CD4-positive, alpha-beta T cell (primary cell): Measurements from ENCODE around the gene DAP. TPM values are rescaled to one million over a fixed set of nuclear protein-coding genes. Genes with fewer than 3 reads are reported as not detected.

ENCODE experiments used
- ATAC-seq: fragments of 200-7000 bp; cut with Tn5 transposase; one replicate; pipeline ENCODE4 v1.10.0; 2022; ENCODE audit warnings: mild to moderate bottlenecking; ENCODE audit not compliant: poor library complexity
- CTCF ChIA-PET: fragments of 350-600 bp; sonication (Branson Sonifier 250); formaldehyde crosslinking; loops from one replicate; lab custom pipeline; 2021; ENCODE audit warnings: antibody characterized with exemption, inconsistent platforms; lab: Charles Lee
- POLR2A ChIA-PET: fragments of 350-600 bp; sonication (Branson Sonifier 250); formaldehyde crosslinking; loops from one replicate; lab custom pipeline; 2021; ENCODE audit warnings: antibody characterized with exemption, inconsistent platforms; lab: Charles Lee
- DNase-seq, 14 experiments: peaks; one replicate each; pipeline ENCODE4 v3.0.0-alpha.2; 2013 to 2020; ENCODE audit warnings: mixed read lengths in 2 of 14
- H3K27ac ChIP-seq, 2 donors: one replicate each; pipeline versions ENCODE4 v1.5.1 to v1.7.0; 2013; ENCODE audit warnings: low read length in 2 of 2, low read depth in 1 of 2, mild to moderate bottlenecking in 1 of 2
- H3K27me3 ChIP-seq, 2 experiments: 1 replicate in 1 of 2; 2 replicates in 1 of 2; pipeline versions ENCODE4 v1.6.1 to v1.7.0; 2013; ENCODE audit warnings: low read length in 2 of 2, control low read depth in 1 of 2, mild to moderate bottlenecking in 1 of 2, moderate library complexity in 1 of 2; ENCODE audit not compliant: insufficient read depth in 2 of 2, control insufficient read depth in 1 of 2
- H3K36me3 ChIP-seq: one replicate; pipeline ENCODE4 v1.6.1; 2013; ENCODE audit warnings: low read length, control low read depth; ENCODE audit not compliant: insufficient read depth
- H3K4me1 ChIP-seq: one replicate; pipeline ENCODE4 v1.6.1; 2013; ENCODE audit warnings: low read length, control low read depth; ENCODE audit not compliant: insufficient read depth
- H3K4me3 ChIP-seq: one replicate; pipeline ENCODE4 v1.5.1; 2013; ENCODE audit warnings: mild to moderate bottlenecking, low read length, moderate library complexity
- H3K9me3 ChIP-seq, 2 experiments: 1 replicate in 1 of 2; 2 replicates in 1 of 2; pipeline versions ENCODE4 v1.6.1 to v1.7.0; 2013; ENCODE audit warnings: low read length in 2 of 2, mild to moderate bottlenecking in 2 of 2, control low read depth in 1 of 2, moderate library complexity in 1 of 2; ENCODE audit not compliant: control insufficient read depth in 1 of 2, insufficient read depth in 1 of 2
- H3K27ac Mint-ChIP-seq: one replicate; pipeline ENCODE4 v1.8.0; 2020; ENCODE audit warnings: mixed read lengths
- H3K27me3 Mint-ChIP-seq: one replicate; pipeline ENCODE4 v1.8.0; 2021; ENCODE audit warnings: mixed read lengths
- H3K36me3 Mint-ChIP-seq: one replicate; pipeline ENCODE4 v1.8.0; 2021; ENCODE audit warnings: low read depth, mixed read lengths
- H3K4me1 Mint-ChIP-seq: one replicate; pipeline ENCODE4 v1.8.0; 2021; ENCODE audit warnings: low read depth, mixed read lengths
- H3K4me3 Mint-ChIP-seq: one replicate; pipeline ENCODE4 v1.8.0; 2020; ENCODE audit warnings: mild to moderate bottlenecking, mixed read lengths
- H3K9me3 Mint-ChIP-seq: one replicate; pipeline ENCODE4 v1.8.0; 2020; ENCODE audit warnings: mixed read lengths
- intact Hi-C, 2 experiments: fragments of 100-400 bp; cut with DNase I in 1 of 2; cut with micrococcal nuclease in 1 of 2; formaldehyde crosslinking; loops; one replicate each; pipeline versions ENCODE4 v1.15.1 to v1.9.0; 2023 to 2025; cut with DNase I, micrococcal nuclease
- total RNA-seq, 174 experiments: library from RNA in 2 of 174; stranded (reverse) in 2 of 174; gene quantifications; one replicate each; pipeline ENCODE4 v1.2.3 and lab custom pipeline; 2021 to 2026
- TF ChIP-seq, protein P1 (sequence below): fragments of 200-600 bp; IDR thresholded peaks from one replicate; pipeline ENCODE4 v1.8.0; 2022; ENCODE audit warnings: antibody characterized with exemption, mild to moderate bottlenecking

Gene DAP
- total RNA-seq, 2 experiments from 2014 or later: 33.6 to 35.2 TPM

DNA sequence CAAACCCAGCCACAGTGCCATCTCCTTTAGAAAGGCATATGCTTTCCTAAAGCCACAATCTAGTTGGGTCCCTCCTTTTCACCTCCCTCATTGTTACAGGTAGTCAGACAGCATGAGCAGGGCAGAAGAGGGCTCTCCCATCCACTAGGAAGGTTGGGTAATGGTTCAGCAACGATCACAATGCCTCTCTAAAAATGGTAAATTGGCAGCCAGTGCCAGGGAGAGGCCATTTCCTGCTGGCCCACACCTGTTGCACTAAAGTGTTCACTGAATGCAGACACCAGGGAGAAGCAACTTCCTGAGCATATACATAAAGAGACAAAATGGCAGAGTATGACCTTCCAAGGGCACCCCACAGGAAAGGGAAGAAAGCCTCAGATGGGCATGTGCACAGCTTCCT is 31.3 kb upstream of the DAP start:
- Histone ChIP-seq H3K27me3 (peaks cover 0 to 4% of the 10 kb centered on the region in 2 experiments), H3K36me3 (no peaks in the 10 kb centered on the region), H3K9me3 (no peaks in the 10 kb centered on the region), H3K4me1 (no peaks in the 10 kb centered on the region), H3K27ac (no peak overlapping the region), H3K4me3 (no peak overlapping the region)
- intact Hi-C loops: no loop called here
- TF ChIP-seq, protein P1, sequence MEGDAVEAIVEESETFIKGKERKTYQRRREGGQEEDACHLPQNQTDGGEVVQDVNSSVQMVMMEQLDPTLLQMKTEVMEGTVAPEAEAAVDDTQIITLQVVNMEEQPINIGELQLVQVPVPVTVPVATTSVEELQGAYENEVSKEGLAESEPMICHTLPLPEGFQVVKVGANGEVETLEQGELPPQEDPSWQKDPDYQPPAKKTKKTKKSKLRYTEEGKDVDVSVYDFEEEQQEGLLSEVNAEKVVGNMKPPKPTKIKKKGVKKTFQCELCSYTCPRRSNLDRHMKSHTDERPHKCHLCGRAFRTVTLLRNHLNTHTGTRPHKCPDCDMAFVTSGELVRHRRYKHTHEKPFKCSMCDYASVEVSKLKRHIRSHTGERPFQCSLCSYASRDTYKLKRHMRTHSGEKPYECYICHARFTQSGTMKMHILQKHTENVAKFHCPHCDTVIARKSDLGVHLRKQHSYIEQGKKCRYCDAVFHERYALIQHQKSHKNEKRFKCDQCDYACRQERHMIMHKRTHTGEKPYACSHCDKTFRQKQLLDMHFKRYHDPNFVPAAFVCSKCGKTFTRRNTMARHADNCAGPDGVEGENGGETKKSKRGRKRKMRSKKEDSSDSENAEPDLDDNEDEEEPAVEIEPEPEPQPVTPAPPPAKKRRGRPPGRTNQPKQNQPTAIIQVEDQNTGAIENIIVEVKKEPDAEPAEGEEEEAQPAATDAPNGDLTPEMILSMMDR: no peak
- no peaks in the 10 kb centered on the region for H3K4me1 Mint-ChIP-seq
- ATAC-seq (no peak), DNase-seq (no peak)
- POLR2A ChIA-PET: no interaction called here
- H3K9me3 Mint-ChIP-seq: no peaks in the 10 kb centered on the region
- CTCF ChIA-PET: no interaction called here
- H3K27me3 Mint-ChIP-seq: peaks cover 6% of the 10 kb centered on the region
- no peak overlapping the region for H3K4me3 Mint-ChIP-seq
- no peaks in the 10 kb centered on the region for H3K36me3 Mint-ChIP-seq
- H3K27ac Mint-ChIP-seq: no peak overlapping the region

DNA sequence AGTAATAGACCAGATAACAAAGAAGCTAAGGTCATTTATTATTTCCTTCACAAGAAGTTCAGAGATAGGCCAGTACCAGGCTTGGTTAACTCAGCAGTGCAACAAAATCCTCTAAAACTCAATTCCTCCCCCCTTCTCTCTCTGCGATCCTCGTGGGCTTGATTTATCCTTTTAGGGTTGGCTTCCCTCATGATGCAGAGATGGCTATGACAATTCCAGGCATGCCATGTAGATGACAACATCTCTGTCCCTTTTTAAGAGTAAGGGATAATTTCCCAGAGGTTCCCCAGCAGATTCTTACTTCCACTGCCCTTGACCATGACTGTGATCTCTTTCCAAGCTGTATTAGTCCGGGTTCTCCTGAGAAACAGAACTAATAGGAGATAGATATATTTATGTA is 28.7 kb upstream of the DAP start:
- Histone ChIP-seq H3K9me3 (no peaks in the 10 kb centered on the region), H3K27me3 (no peaks in the 10 kb centered on the region), H3K4me1 (peaks cover 5% of the 10 kb centered on the region), H3K36me3 (no peaks in the 10 kb centered on the region), H3K27ac (no peak overlapping the region), H3K4me3 (no peak overlapping the region)
- Mint-ChIP-seq H3K9me3 (no peaks in the 10 kb centered on the region), H3K4me1 (peaks cover 8% of the 10 kb centered on the region), H3K36me3 (no peaks in the 10 kb centered on the region), H3K27me3 (no peaks in the 10 kb centered on the region), H3K4me3 (no peak overlapping the region), H3K27ac (no peak overlapping the region)
- ChIA-PET POLR2A (no interaction called here), CTCF (no interaction called here)
- TF ChIP-seq, protein P1: no peak
- DNase-seq (no peak), ATAC-seq (no peak)
- intact Hi-C loops: no loop called here

DNA sequence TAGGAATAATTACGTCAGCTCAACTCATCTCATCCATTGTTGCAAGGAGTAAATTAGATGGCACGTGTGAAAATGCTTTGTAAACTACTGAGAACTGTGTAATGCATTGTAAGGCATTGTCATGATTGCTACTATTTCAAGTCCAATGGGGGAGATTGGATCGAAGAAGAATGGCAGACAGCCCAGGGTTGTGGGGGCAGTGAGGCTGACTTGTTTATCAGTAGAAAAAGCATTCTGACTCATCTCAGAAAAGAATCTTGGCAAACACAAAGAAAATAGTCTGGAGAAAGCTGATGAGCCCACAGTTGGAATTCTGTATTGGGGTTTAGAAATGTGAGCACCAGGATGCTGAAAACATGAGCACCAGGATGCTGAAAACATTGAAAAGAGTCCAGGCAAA is 28.0 kb upstream of the DAP start:
- H3K9me3 Mint-ChIP-seq: no peaks in the 10 kb centered on the region
- no peak overlapping the region for H3K27ac ChIP-seq
- no peaks in the 10 kb centered on the region for H3K36me3 ChIP-seq
- ChIA-PET POLR2A (no interaction called here), CTCF (no interaction called here)
- H3K27me3 Mint-ChIP-seq: no peaks in the 10 kb centered on the region
- DNase-seq (no peak), ATAC-seq (no peak)
- H3K4me1 ChIP-seq: peaks cover 5% of the 10 kb centered on the region
- no peak overlapping the region for H3K4me3 ChIP-seq
- TF ChIP-seq, protein P1: no peak
- no peaks in the 10 kb centered on the region for H3K27me3 ChIP-seq
- peaks cover 8% of the 10 kb centered on the region for H3K4me1 Mint-ChIP-seq
- no peaks in the 10 kb centered on the region for H3K36me3 Mint-ChIP-seq
- intact Hi-C loops: no loop called here
- H3K4me3 Mint-ChIP-seq: no peak overlapping the region
- H3K27ac Mint-ChIP-seq: no peak overlapping the region
- no peaks in the 10 kb centered on the region for H3K9me3 ChIP-seq
